NT2/D1 (cell line): Measurements from ENCODE around the gene GADD45B.

Source experiments
- DNase-seq: peaks from one replicate; pipeline ENCODE4 v3.0.0-alpha.2; 2011; ENCODE audit warnings: low read depth, low spot score
- H3K27me3 ChIP-seq: 2 replicates; pipeline ENCODE4 v1.6.0; 2011; ENCODE audit warnings: mild to moderate bottlenecking; ENCODE audit not compliant: insufficient read length, insufficient read depth
- H3K36me3 ChIP-seq: 2 replicates; pipeline ENCODE4 v1.6.1; 2011; ENCODE audit warnings: mild to moderate bottlenecking, low read length, mixed read lengths; ENCODE audit not compliant: insufficient read depth, insufficient read length
- H3K4me1 ChIP-seq: 2 replicates; pipeline ENCODE4 v1.5.1; 2011; ENCODE audit not compliant: insufficient read depth, insufficient read length
- H3K4me3 ChIP-seq: 2 replicates; pipeline ENCODE4 v1.5.1; 2011; ENCODE audit warnings: low read depth; ENCODE audit not compliant: insufficient read length
- H3K9ac ChIP-seq: 2 replicates; pipeline ENCODE4 v1.6.0; 2011; ENCODE audit warnings: low read depth; ENCODE audit not compliant: insufficient read length
- H3K9me3 ChIP-seq: 2 replicates; pipeline ENCODE4 v1.5.1; 2011; ENCODE audit warnings: mild to moderate bottlenecking, low read length; ENCODE audit not compliant: insufficient read depth
- SUZ12 ChIP-seq: IDR thresholded peaks from 2 replicates; pipeline ENCODE4 v1.6.1; 2011; ENCODE audit not compliant: insufficient read length, insufficient read depth; ENCODE audit errors: extremely low read depth
- YY1 ChIP-seq: IDR thresholded peaks from 2 replicates; pipeline ENCODE4 v1.6.1; 2011; ENCODE audit not compliant: insufficient read length, insufficient read depth
- ZNF274 ChIP-seq: IDR thresholded peaks from 2 replicates; pipeline ENCODE4 v1.6.1; 2011; ENCODE audit warnings: mild to moderate bottlenecking, low read depth, low read length

Gene GADD45B

DNA sequence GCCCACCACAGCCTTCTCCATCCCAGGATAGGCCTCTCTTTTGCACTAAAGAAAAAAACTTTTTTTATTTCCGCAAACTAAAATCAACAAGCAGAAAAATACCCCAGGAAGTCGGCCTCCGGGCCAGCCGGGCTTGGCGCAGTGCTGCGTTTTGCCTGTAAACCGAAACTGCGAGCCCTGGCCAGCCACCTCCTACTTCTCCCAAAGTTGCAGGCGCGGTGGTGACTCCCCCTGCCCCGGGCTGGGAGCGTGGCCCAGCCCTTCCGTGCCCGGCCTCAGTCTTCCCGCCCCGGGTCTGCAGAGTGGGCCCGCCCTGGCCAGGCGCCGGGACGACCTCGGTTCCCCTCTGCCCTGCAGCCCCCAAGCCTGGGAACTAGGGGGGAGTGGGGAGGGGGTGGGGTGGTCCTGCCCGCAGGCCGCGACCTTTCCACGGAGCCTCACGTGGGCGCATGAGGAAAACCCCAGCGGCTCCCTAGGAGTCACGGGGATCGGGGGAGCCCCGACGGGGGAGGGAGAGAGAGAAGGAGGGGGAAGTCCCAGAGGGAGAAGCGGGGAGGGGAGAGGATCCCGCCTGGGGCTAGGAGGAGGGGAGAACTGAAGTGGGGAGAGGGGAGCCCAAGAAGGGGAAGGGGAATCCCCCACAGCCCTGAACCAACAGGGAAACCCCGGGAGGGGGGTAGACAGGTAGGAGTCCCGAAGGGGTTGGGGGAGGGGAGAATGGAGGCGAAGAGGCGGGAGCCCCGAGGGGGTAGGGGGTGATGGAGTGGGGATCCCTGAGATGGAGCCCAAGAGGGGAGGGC is 3.0 kb downstream of the GADD45B start:
- TF ChIP-seq SUZ12 (no peak), YY1 (no peak), ZNF274 (no peak)
- Histone ChIP-seq H3K4me1 (peaks cover 10% of the 10 kb centered on the region), H3K36me3 (peaks cover 23% of the 10 kb centered on the region), H3K4me3 (peak overlapping the region; percentile 37), H3K27me3 (peaks cover 2% of the 10 kb centered on the region), H3K9me3 (peaks cover 12% of the 10 kb centered on the region; the same call in 1 of the 2 replicates), H3K9ac (peak overlapping the region; percentile 83)
- no peak for DNase-seq

GRCh38 chr19:2479556-2480194 is 3.7 kb downstream of the GADD45B start:
- Histone ChIP-seq H3K9ac (peak overlapping the region; percentile 37), H3K9me3 (peaks cover 12% of the 10 kb centered on the region; the same call in 1 of the 2 replicates), H3K36me3 (peaks cover 23% of the 10 kb centered on the region), H3K4me1 (peaks cover 10% of the 10 kb centered on the region), H3K4me3 (peak overlapping the region; percentile 25), H3K27me3 (peaks cover 2% of the 10 kb centered on the region)
- TF ChIP-seq SUZ12 = no peak
- TF ChIP-seq ZNF274 = no peak
- no peak for TF ChIP-seq YY1
- no peak for DNase-seq

GRCh38 chr19:2481466-2481865 is 5.5 kb downstream of the GADD45B start:
- no peak for TF ChIP-seq ZNF274
- TF ChIP-seq SUZ12 = no peak
- TF ChIP-seq YY1 = no peak
- Histone ChIP-seq H3K27me3 (peaks cover 2% of the 10 kb centered on the region), H3K4me1 (peaks cover 9% of the 10 kb centered on the region)

DNA sequence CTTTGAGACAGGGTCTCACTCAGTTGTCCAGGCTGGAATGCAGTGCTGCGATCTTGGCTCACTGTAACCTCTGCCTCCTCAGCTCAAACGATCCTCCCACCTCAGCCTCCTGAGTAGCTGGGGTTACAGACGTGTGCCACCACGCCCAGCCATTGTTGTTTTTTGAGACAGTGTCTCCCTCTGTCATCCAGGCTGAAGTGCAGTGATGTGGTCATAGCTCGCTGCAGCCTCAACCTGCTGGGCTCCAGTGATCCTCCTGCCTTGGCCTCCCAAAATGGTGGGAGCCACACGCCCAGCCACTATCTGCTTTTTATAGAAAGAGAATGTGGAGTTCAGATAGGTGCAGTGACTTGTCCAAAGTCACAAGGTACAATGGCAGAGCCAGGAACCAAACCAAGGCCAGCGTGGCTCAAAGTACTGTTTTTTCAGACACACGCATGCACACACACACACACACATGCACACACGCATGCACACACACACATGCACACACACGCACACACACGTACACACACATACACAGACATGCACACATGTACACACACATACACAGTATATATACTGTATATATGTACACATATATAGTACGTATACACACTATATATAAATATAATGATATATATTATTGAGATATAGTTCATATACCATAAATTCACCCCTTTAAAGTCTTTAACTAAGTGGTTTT is 6.6 kb downstream of the GADD45B start:
- TF ChIP-seq ZNF274 = no peak
- no peak for TF ChIP-seq SUZ12
- TF ChIP-seq YY1 = no peak
- H3K4me1 ChIP-seq = peaks cover 9% of the 10 kb centered on the region
- DNase-seq = no peak
- peaks cover 10% of the 10 kb centered on the region for H3K36me3 ChIP-seq
- H3K9ac ChIP-seq = no peak overlapping the region
- peaks cover 12% of the 10 kb centered on the region; the same call in 1 of the 2 replicates for H3K9me3 ChIP-seq
- no peak overlapping the region for H3K4me3 ChIP-seq
- peaks cover 2% of the 10 kb centered on the region for H3K27me3 ChIP-seq

More at GRCh38 chr19:2481466-2481865, 5.5 kb downstream of the GADD45B start:
- H3K9ac ChIP-seq = no peak overlapping the region
- H3K9me3 ChIP-seq = peaks cover 12% of the 10 kb centered on the region; the same call in 1 of the 2 replicates
- H3K36me3 ChIP-seq = peaks cover 21% of the 10 kb centered on the region
- no peak overlapping the region for H3K4me3 ChIP-seq
- DNase-seq = no peak

GRCh38 chr19:2483084-2483483 is 7.2 kb downstream of the GADD45B start:
- DNase-seq = no peak
- H3K27me3 ChIP-seq = peaks cover 2% of the 10 kb centered on the region
- H3K9ac ChIP-seq = no peak overlapping the region
- peaks cover 9% of the 10 kb centered on the region for H3K4me1 ChIP-seq
- peaks cover 5% of the 10 kb centered on the region for H3K36me3 ChIP-seq
- peaks cover 12% of the 10 kb centered on the region; the same call in 1 of the 2 replicates for H3K9me3 ChIP-seq
- no peak for TF ChIP-seq SUZ12
- no peak for TF ChIP-seq ZNF274
- no peak for TF ChIP-seq YY1
- H3K4me3 ChIP-seq = no peak overlapping the region

DNA sequence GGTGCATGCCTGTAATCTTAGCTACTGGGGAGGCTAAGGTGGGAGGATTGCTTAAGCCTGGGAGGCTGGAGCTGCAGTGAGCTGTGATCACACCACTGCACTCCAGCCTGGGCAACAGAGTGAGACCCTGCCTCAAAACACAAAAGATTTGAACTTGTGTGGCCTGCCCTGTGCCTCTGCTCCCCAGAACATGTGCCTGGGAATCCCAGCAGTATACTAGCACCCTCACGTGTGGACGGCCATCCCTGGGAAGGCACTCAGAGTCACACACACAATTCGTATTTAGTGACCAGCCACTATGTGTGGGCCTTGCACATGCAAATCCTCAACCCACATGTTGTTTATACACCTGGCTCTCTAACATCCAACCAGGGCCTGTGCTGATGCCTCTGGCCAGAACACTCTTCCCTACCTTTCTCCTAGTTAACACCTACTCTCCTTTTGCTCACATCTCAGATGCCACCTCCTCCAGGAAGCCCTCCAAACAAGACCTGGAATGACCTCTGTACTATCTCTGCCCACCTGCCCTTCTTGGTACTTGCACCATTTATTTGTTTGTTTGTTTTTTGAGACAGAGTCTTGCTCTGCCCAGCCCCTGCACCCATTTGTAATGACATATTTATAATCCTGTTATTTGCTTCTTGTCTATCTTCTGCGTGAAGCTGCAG is 7.7 kb downstream of the GADD45B start:
- TF ChIP-seq ZNF274 = no peak
- TF ChIP-seq YY1 = no peak
- TF ChIP-seq SUZ12 = no peak
- H3K4me1 ChIP-seq = peaks cover 9% of the 10 kb centered on the region
- no peak overlapping the region for H3K4me3 ChIP-seq
- H3K9me3 ChIP-seq = peaks cover 12% of the 10 kb centered on the region; the same call in 1 of the 2 replicates
- peaks cover 1% of the 10 kb centered on the region for H3K36me3 ChIP-seq
- H3K27me3 ChIP-seq = peaks cover 2% of the 10 kb centered on the region
- DNase-seq = no peak
- H3K9ac ChIP-seq = no peak overlapping the region
